Stimulated activated CD8-positive, alpha-beta memory T cell treated with anti-CD3 and anti-CD28 coated beads, Interleukin-12 subunit alpha, Interleukin-12 subunit beta, amount 100 ng/mL, for 4 hours (primary cell): ENCODE results near the gene SIRT1.
"Not testable (repeated sequence)": the region's sequence is repeated elsewhere in the genome, so short reads cannot be mapped to it uniquely, and the experiment has no call there.

ENCODE experiments used
- DNase-seq: peaks from one replicate; pipeline ENCODE4 v3.0.0-alpha.2; 2020; ENCODE audit warnings: low read depth

Gene SIRT1

DNA sequence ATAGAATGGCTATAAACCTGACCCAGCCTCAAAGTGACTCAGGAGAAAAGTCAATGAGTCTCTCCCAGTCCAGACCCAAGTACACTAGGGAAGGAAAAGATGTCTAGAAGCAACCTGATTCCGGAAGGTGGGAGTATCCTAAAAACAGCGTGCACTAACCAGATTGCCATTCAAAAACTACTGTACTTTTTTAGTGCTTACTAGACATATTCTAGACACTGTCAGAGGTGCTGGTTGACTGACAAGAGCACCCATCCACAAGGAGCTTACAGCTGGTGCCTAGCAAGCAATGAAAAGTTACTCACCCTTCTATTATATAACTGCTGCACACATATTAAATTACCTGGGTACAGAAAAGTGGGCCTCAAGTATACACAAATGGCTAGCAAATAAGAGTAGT lies 81.0 kb downstream of the SIRT1 start:
- no peak for DNase-seq

DNA sequence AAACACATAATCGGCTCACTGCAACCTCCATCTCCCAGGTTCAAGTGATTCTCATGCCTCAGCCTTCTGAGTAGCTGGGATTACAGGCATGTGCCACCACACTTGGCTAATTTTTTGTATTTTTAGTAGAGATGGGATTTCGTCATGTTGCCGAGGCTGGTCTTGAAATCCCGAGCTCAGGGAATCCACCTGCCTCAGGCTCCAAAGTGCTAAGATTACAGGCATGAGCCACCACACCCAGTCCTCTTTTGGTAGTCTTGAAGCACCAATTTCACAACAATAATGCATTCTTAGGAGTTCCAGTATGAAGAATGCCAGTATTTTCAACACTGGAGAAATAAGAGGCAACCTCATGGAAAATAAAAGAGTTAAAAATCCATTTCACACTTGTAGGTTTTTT lies 81.6 kb downstream of the SIRT1 start:
- not testable (repeated sequence) for DNase-seq
